Esophagus muscularis mucosa (tissue), 3 donors: ENCODE results near the gene AK6.

Source experiments
- POLR2AphosphoS5 ChIP-seq, 2 donors: sonication (generic); formaldehyde crosslinking; IDR thresholded peaks; one replicate each; pipeline ENCODE4 v1.6.1; 2017; ENCODE audit warnings: antibody characterized with exemption in 2 of 2
- TF ChIP-seq, protein P1 (sequence below), 3 experiments: fragments of 200-600 bp in 2 of 3; fragments of 450-650 bp in 1 of 3; sonication (generic) in 2 of 3; IDR thresholded peaks; one replicate each; pipeline ENCODE4 v1.5.1; 2017 to 2019; ENCODE audit warnings: antibody characterized with exemption in 3 of 3, mild to moderate bottlenecking in 2 of 3, moderate library complexity in 1 of 3

DNA sequence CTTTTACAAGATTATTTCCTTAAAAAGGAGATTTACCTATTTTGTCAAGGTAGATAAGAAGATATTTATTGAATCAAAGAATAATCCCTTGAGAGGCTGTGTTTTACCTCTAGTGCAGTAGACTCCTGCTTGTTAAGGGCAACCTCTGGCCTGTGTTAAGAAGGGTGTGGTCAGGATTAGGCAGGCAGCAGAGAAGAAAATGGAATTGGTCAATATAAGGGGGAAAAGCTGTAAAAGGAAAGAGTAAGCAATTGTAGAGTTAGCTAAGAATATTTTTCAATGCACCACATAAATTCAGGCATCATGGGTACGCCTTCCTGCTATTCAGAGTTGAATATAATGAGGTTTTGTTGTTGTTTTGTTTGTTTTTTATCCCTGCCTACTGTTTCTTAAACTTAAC, 43.0 kb downstream of the AK6 start:
- TF ChIP-seq POLR2AphosphoS5 (IDR thresholded peaks at IDR 0.05): no peak
- TF ChIP-seq, protein P1, sequence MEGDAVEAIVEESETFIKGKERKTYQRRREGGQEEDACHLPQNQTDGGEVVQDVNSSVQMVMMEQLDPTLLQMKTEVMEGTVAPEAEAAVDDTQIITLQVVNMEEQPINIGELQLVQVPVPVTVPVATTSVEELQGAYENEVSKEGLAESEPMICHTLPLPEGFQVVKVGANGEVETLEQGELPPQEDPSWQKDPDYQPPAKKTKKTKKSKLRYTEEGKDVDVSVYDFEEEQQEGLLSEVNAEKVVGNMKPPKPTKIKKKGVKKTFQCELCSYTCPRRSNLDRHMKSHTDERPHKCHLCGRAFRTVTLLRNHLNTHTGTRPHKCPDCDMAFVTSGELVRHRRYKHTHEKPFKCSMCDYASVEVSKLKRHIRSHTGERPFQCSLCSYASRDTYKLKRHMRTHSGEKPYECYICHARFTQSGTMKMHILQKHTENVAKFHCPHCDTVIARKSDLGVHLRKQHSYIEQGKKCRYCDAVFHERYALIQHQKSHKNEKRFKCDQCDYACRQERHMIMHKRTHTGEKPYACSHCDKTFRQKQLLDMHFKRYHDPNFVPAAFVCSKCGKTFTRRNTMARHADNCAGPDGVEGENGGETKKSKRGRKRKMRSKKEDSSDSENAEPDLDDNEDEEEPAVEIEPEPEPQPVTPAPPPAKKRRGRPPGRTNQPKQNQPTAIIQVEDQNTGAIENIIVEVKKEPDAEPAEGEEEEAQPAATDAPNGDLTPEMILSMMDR (IDR thresholded peaks at IDR 0.05): no peak
